Measurements from ENCODE around the gene AMDHD2.
"Not testable (repeated sequence)": the region's sequence is repeated elsewhere in the genome, so short reads cannot be mapped to it uniquely, and the experiment has no call there.

AMDHD2 gene

DNA sequence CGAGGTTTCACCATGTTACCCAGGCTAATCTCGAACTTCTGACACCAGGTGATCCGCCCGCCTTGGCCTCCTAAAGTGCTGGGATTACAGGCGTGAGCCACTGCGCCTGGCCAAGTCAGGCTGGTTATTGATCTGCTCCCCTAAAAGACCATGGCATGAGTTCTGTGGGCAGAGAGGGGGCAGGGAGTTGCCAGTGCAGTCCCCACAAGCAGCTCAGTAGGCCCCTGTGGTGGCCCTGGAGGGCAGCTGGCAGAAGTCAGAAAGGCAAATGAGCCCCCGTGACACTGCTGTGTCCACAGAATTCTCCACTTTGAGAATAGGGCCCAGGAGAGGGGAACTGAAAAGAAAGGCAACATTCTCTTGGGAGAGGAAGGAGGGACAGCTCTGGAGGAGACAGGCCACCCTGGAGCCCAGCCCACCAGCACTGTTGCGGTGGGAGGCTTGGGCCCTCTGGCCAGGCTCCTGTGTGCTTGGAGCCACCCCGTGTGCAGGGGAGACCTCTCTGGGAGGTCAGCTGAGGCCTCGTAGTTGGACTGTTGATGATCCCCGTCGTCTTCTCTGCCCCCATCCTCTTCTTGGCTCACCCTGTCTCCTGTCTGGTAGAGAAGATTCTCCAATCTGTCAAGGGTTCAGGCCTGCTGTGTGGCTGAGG is 2.1 kb upstream of the AMDHD2 start:
- DNase-seq (ENCODE audit: low read depth in 2 of 2): no peak

DNA sequence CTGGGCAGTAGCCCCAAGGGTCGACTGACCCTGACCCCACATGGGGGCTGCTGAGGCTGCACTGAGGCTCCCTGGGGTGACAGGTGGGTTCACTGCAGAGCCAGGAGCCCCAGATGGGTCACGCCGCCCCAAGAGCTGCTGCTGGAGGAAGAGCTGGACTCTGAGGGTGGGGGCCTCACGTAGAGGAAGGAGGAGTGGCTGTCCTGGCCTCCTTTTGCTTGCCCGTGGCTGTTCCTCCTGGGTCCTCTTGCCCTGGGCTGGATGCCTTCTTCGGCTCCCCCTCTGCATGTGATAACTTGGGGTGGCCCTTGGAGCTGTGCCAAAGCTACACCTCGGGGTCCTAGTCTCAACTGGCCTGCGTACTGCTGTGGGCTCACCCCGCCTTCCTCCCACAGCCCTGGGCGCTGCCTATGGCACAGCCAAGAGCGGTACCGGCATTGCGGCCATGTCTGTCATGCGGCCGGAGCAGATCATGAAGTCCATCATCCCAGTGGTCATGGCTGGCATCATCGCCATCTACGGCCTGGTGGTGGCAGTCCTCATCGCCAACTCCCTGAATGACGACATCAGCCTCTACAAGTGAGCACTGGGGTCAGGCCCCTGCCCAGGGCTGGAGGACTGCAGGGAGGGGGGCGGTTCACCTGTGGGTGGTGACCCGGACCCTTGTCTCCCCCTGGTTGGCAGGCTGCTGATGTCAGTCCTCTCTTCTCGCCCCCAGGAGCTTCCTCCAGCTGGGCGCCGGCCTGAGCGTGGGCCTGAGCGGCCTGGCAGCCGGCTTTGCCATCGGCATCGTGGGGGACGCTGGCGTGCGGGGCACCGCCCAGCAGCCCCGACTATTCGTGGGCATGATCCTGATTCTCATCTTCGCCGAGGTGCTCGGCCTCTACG is 1.1 kb upstream of the AMDHD2 start:
- no peak for DNase-seq (ENCODE audit: low read depth in 2 of 2)

DNA sequence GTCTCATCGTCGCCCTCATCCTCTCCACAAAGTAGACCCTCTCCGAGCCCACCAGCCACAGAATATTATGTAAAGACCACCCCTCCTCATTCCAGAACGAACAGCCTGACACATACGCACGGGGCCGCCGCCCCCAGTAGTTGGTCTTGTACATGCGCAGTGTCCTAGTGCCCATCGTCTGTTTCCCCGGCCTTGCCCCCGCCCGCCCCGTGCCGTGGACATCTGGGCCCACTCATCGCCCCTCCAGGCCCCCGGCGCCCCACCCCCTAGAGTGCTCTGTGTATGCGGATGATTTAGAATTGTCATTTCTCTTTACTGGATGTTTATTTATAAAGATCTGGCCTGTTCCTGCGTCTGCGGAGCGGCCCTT is 475 bp upstream of the AMDHD2 start:
- no peak for DNase-seq (ENCODE audit: low read depth in 2 of 2)

DNA sequence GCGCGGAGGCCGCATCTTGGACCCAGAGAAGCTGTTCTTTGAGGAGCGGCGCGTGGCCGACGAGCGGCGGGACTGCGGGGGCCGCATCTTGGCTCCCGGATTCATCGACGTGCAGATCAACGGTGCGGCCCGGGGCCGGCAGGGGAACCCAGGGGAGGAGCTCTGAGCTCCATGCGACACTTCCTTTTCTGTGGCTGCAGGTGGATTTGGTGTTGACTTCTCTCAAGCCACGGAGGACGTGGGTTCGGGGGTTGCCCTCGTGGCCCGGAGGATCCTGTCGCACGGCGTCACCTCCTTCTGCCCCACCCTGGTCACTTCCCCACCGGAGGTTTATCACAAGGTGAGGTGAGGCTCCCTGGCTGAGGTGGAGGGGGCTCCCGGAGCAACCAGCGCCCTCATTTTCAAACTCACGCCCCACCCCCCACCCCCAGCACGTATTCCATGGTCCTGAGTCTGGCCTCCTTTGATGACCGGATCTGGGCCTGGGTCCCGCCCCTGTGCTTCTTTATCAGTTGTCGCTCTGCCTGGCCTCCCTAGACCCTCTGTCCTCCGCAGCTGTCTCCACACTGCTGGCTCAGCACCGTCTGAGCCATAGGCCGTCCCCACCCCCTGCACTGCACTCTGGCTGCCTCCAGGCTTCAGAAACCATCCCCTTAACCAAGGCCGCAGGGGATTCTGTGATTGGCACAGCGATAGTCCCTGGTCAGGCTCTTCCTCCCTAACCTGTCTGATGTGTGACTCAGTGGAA is 787 bp downstream of the AMDHD2 start:
- DNase-seq (ENCODE audit: low read depth in 2 of 2): no peak

DNA sequence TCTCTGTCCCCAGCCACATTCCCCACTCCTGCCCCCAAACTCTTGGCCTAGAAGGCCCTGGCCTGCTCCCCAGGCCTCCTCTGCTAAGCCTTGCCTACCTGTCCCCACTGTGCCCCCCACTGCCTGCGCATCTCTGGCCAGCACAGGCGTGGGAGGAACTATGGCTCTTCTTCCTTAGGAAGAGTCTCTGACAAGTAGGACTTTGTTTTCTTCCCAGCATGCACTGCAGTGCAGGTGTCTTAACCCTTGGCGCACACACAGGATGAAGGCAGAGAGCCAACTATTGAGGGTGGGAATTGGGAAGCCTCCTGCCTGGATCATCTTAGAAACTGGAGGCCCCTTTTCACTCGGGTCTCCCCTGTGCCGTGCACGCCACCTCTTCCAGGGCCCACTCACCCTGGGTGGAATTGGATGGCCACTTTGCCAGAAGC is 3.6 kb downstream of the AMDHD2 start:
- no peak for DNase-seq (ENCODE audit: low read depth in 2 of 2)

DNA sequence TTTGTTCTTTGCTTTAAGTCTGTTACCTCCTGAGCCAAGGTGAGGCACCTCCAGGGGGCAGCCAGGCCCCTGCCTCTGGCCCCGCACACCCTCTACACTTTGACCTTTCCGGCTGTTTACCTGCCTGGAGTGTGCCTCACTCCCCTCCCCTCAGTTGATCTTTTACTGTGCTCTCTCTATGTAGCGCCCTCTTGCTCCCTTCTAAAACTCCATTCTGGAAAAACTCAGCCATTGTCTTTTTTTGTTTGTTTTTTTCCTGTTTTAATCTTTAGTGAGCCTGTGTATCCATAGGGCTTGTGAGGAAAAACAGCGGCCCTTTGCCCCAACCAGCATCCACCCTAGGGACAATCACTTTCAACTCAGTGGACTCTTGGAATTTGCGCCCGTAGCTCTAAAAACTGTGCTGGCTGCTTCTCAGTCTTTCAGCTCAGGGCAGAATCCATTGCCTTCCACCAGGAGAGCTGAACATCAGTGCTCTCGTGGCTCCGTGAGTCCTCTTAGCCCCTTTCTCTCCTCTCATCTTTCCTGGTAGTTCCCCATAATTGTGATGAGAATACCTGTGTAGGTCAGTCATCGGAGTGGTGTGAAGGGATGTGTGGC is 4.3 kb downstream of the AMDHD2 start:
- no peak for DNase-seq (ENCODE audit: low read depth in 2 of 2)

DNA sequence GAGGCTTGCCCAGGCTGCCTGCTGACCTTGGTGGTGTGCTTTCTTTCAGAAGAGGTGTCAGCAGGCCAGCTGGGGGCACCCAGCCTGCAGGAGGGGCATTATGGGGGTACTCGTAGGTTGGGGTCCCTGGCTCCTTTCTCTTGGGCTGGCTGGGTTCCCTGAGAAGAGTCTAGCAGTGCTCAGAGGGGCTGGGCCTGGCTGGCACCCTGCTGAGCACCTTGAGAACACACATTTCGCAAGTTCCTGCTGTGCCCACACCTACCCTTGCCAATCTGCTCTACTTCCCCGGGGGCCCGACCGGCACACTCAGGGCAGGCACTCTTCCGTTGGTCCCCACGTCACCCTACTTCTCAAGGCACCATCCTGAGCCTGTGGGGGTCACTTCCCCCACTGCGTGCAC is 6.0 kb downstream of the AMDHD2 start:
- DNase-seq (ENCODE audit: low read depth in 2 of 2): no peak

DNA sequence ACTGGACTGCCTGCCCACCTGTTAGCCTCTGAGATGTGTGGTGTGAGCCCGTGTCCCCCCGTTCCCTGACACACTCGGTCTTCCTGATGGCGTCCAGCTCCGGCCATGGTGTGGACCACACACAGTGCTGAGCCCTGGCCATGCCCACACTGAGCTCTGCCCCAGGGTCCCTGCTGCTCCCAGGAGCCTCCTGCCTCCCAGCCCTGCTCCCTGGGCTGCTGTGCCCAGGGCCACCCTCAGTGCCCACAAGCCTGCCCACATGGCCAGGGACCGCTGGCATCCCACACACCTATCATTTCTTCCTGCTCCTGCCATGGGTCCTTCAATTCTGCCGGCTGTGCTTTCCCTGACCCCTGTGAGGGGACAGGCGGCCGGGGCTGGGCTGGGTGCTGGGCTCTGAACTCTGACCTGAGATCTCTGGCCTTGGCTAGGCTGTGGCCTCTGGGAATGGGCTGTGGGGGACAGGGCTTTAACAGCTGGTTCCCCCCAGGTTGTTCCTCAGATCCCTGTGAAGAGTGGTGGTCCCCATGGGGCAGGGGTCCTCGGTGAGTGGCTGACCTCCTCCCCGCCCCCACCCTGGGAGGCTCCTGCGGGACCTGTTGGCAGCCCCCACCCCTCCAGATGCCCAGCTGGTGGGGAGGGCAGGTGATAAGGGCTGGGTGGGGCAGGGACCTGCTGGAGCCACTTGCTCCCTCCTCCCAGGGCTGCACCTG is 7.1 kb downstream of the AMDHD2 start:
- DNase-seq (ENCODE audit: low read depth in 2 of 2): no peak

DNA sequence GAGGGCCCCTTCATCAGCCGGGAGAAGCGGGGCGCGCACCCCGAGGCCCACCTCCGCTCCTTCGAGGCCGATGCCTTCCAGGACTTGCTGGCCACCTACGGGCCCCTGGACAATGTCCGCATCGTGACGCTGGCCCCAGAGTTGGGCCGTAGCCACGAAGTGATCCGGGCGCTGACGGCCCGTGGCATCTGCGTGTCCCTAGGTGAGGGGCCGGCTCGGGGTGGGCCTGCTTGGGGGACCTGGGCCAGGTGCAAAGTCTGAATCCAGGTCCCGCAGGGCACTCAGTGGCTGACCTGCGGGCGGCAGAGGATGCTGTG is 7.6 kb downstream of the AMDHD2 start:
- DNase-seq (ENCODE audit: low read depth in 2 of 2): no peak

DNA sequence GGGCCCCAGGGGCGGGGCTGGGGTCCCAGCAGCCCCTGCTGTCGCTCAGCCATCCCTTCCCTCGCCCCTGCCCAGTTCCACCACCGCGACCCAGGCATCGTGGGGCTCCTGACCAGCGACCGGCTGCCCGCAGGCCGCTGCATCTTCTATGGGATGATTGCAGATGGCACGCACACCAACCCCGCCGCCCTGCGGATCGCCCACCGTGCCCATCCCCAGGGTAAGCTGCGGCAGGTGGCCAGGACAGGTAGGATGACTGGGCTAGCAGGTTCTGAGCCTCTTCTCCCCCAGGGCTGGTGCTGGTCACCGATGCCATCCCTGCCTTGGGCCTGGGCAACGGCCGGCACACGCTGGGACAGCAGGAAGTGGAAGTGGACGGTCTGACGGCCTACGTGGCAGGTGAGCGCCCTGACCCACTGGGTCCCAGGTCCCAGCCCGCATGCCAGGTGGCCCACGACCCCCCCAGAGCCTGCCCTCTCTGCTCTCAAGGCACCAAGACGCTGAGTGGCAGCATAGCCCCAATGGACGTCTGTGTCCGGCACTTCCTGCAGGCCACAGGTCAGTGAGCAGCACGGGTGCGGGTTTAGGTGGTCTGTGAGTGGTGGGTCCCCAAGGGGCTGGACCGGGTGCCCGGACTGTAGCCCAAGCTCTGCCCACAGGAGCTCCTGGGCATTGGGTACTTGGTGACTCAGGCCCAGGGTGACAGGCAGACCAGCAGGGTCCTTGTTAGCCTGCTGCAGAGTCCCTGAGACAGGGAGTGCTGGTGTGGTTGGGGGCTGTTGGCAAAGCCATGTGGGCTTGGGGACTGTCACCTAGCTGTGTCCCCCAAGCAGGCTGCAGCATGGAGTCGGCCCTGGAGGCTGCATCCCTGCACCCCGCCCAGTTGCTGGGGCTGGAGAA is 8.2 kb downstream of the AMDHD2 start:
- no peak for DNase-seq (ENCODE audit: low read depth in 2 of 2)

DNA sequence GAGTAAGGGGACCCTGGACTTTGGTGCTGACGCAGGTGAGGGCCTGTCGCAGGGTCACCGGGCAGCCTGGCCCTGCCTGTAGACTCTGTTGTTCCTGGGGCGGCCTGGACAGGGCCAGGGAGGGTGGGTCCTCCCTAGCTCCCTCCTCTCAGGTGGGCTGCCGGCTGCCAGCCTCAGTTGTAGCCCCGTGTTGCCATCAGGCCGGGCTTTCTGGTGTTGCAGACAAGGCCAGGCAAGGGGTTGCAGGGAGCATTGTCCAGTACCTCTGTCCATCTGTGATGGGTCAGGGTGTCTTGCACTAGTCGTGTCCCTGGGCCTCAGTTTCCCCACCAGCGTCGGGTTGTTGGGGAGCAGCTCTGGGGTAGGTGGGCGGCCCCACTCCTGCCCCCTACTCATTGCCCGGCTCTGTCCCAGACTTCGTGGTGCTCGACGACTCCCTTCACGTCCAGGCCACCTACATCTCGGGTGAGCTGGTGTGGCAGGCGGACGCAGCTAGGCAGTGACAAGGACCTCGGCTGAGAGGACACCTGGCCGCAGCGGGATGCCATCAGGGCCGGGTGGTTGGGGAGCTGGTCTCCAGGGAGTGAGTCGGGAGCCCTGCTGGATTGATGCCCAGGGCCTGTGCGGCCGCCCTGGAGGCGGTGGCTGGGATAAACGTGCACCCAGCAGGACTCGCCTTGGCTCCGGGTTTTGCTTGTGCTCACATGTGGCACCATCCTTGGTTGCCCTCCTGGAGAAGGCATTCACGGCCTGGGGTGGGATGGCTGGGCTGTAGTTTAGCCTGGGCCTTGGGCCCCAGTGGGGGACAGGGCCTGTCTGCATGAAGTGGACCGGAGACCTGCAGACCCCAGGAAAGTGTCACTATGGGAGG is 9.1 kb downstream of the AMDHD2 start:
- DNase-seq (ENCODE audit: low read depth in 2 of 2): no peak

DNA sequence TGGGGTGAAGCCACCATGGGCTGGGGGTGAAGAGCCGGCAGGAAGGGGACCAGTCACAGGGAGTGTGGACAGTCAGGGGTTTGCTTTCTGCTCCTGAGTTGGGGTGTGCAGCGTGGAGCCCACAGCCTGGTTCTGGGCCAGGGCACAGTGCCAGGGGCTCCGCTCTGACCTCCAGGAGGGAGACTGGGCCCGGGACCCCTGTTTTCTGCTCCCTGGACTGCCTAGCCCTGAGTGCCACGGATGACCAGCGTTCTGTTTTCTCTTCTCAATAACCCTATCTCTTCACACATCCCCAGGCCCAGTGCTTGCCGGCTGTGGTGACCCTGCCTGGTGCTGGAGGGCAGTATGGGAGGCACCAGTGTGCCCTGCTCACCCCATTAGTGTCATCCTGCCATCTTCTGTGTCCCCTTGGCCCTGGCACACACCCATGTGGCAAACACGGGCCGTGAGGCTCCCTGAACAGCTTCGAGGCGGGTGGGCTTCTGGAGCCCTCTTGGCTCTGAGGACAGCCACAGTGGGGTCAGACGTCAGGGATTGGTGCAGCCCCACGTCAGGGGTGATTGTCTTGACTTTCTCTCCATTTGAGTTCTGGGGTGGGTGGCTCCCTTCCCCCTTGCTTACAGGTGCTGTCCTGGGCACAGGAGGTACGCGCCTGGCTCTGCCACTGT is 9.9 kb downstream of the AMDHD2 start:
- no peak for DNase-seq (ENCODE audit: low read depth in 2 of 2)

DNA sequence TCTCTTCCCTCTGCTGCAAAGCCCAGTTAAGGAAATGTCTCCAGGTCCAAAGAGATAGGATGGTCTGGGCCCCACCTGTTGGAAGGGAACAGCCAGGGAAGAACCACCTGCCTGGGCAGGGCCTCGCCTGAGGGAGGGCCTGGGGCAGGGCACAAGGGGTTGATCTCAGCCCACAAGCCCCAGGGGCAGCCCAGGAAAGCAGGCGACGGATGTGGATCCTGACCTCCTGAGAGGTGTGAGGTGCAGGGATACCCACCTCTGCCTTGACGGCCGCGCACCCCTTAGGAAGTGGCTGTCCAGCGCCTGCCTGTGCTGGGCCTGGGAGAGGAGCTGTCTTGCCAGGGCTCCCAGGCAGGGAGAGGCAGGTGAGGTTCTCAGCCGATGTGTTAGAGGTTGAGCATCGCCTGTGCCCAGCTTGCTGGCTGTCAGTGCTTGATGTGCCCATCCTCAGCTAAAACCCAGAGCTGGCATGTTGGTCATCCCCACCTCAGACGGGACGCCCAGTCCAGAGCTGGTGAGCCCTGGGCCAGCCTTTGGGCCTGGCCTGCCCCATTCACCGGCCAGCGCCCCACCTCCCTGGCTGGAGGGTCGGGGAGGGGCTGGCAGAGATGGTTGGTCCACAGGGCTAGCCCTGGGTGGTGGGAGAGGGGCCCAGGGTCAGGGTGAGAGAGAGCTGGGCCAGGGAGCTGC is 10.6 kb downstream of the AMDHD2 start:
- no peak for DNase-seq (ENCODE audit: low read depth in 2 of 2)

DNA sequence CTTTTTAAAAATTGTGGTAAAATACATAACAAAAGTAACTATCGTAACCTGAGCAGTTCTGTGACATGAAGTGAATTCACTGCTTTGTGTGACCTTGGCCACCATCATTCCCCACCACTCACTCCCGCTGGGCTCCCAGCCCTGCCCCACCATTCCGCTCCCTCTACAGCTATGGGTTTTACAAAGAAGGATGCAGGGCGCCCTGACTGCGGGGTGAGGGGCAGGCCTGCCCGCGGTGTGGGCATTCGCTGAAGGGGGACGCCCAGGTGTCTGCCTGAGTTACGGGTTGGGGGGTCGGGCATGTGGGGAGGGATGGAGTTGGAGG is 11.2 kb downstream of the AMDHD2 start, which contains the start of gene CEMP1:
Gene CEMP1, minus strand, starts transcription at position 38 of the 325 bp plus-strand sequence. CDS start 335 bp downstream, outside the sequence.
- no peak for DNase-seq (ENCODE audit: low read depth in 2 of 2)

DNA sequence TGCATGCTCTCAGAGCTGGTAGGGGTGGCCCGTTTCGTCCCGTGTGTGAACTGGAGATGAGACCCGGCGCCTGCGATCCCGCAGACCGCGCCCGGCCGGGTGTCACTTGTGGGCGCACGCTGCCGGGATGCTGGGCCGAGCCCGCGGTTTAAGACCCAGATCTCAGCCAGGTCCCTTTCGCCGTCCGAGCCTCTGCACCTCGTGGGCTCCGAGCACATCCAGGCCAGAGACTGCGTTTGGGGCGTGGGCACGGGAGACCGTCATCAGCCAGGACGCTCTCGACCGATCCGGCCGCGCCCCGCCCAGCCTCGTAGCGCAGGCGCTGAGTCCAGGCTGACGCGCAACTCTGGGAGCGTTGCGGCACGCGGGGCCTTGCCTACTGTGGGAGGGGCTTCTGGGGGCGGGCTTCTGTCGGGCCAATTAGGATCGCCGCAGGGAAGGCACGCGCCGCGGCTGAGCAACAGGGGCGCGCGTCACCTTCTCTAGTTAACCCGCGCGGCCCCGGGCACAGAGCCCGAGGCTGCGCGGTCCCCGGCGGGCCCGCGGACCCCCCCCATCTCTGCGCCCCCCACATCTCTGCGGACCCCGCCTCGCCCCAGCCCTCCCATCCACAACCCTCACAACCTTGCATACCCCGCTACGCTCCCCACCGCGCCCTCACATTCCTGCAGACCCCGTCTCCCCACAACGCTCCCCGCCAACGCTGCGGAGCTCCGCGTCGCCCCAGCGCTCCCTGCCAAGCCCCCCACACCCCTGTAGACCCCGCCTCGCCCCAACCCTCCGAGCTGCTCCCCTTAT is 11.7 kb downstream of the AMDHD2 start:
- DNase-seq (ENCODE audit: low read depth in 2 of 2): peak; percentile 88 to 89

DNA sequence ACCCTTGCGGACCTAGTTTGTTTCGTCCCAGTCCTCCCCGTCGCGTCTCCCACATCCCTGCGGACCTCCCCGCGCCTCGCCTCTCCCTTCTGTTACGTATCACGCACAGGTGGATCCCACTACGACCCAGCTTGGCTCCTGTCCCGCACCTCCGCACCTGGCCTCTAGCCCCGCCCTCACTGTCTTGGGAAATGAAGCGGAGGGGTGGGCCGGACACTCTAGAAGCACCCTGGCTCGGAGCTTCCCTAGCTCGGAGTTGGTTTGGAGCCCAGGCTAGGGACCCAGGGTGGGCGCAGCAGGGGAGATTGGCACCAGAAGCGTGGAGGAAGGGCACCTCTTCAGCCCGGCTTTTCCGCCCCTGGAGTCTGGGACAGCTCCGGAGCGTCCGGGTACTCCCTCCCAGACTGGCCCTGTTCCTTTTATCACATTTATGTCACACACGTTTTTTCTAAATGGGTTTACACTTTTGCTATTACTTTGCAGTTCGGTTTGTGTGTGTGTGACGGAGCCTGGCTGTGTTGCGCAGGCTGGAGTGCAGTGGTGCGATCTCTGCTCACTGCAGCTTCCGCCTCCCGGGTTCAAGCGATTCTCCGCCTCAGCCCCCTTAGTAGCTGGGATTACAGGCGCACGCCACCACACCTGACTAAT is 12.4 kb downstream of the AMDHD2 start:
- no peak for DNase-seq (ENCODE audit: low read depth in 2 of 2)

DNA sequence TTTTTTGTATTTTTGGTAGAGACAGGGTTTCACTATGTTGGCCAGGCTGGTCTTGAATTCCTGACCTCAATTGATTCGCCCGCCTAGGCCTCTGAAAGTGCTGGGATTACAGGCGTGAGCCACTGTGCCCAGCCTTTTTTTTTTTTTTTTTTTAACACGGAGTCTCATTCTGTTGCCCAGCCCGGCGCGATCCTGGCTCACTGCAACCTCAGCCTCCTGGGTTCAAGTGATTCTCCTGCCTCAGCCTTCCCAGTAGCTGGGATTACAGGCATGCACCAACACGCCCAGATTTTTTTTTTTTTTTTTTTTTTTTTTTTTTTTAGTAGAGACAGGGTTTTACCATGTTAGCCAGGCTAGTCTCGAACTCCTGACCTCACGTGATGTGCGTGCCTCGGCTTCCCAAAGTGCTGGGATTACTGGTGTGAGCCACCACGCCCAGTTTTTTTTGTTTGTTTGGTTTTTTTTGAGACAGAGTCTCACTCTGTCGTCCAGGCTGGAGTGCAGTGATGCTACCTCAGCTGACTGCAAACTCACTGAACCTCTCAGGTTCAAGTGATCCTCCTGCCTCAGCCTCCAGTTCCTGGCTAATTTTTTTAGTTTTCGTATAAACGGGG is 13.1 kb downstream of the AMDHD2 start:
- not testable (repeated sequence) for DNase-seq (ENCODE audit: low read depth in 2 of 2)
